ENCODE measurements around the gene CACNG6. TPM values are rescaled to one million over a fixed set of nuclear protein-coding genes. Genes with fewer than 3 reads are reported as not detected.
"Not testable (repeated sequence)": the region's sequence is repeated elsewhere in the genome, so short reads cannot be mapped to it uniquely, and the experiment has no call there.

Gene CACNG6
- total RNA-seq, 4 donors from 2014 or later, result not detected

GRCh38 chr19:53945441-53945840 is 46.0 kb upstream of the CACNG6 start:
- peaks cover 0 to 5% (median 1%) of the 10 kb centered on the region in 4 donors for H3K4me1 ChIP-seq
- no peak overlapping the region for H3K4me3 ChIP-seq
- no peak for DNase-seq (ENCODE audit: extremely low spot score)
- intact Hi-C loops (cut with DNase I), result no loop called here
- H3K27me3 ChIP-seq, result peaks cover 2 to 86% (median 29%) of the 10 kb centered on the region in 4 donors
- 23% methylated on average over 9 of the region's 9 CpGs for WGBS
- TF ChIP-seq POLR2A (IDR thresholded peaks at IDR 0.05; ENCODE audit: low read depth) (no peak), CTCF (IDR thresholded peaks at IDR 0.05) (no peak), POLR2AphosphoS5 (IDR thresholded peaks at IDR 0.05) (no peak)
- H3K9me3 ChIP-seq, result no peaks in the 10 kb centered on the region
- H3K27ac ChIP-seq (replicated peaks in 1 of 4), result no peak overlapping the region
- no peaks in the 10 kb centered on the region for H3K36me3 ChIP-seq

GRCh38 chr19:53945998-53946397 is 45.4 kb upstream of the CACNG6 start:
- Histone ChIP-seq H3K4me1 (peaks cover 0 to 5% (median 1%) of the 10 kb centered on the region in 4 donors), H3K4me3 (no peak overlapping the region), H3K27ac (replicated peaks in 1 of 4) (no peak overlapping the region), H3K36me3 (no peaks in the 10 kb centered on the region), H3K9me3 (no peaks in the 10 kb centered on the region), H3K27me3 (peaks cover 2 to 85% (median 28%) of the 10 kb centered on the region in 4 donors)
- WGBS, result 99% methylated on average over 2 of the region's 2 CpGs
- TF ChIP-seq POLR2A (IDR thresholded peaks at IDR 0.05; ENCODE audit: low read depth), result no peak
- no peak for TF ChIP-seq CTCF (IDR thresholded peaks at IDR 0.05)
- TF ChIP-seq EP300 (IDR thresholded peaks at IDR 0.05), result no peak
- TF ChIP-seq POLR2AphosphoS5 (IDR thresholded peaks at IDR 0.05), result no peak
- DNase-seq (ENCODE audit: extremely low spot score), result no peak
- intact Hi-C loops (cut with DNase I), result no loop called here

GRCh38 chr19:53947624-53948023 is 43.8 kb upstream of the CACNG6 start:
- no peaks in the 10 kb centered on the region for H3K9me3 ChIP-seq
- peaks cover under 1 to 85% (median 16%) of the 10 kb centered on the region in 4 donors for H3K27me3 ChIP-seq
- 65% methylated on average over 5 of the region's 5 CpGs for WGBS
- DNase-seq (ENCODE audit: extremely low spot score), result no peak
- no peak overlapping the region for H3K27ac ChIP-seq (replicated peaks in 1 of 4)
- no peaks in the 10 kb centered on the region for H3K4me1 ChIP-seq
- intact Hi-C loops (cut with DNase I), result no loop called here
- H3K36me3 ChIP-seq, result no peaks in the 10 kb centered on the region
- H3K4me3 ChIP-seq, result no peak overlapping the region
- TF ChIP-seq POLR2AphosphoS5 (IDR thresholded peaks at IDR 0.05), result no peak
- TF ChIP-seq CTCF (IDR thresholded peaks at IDR 0.05), result no peak
- no peak for TF ChIP-seq EP300 (IDR thresholded peaks at IDR 0.05)
- TF ChIP-seq POLR2A (IDR thresholded peaks at IDR 0.05; ENCODE audit: low read depth), result no peak

GRCh38 chr19:53948611-53949010 is 42.8 kb upstream of the CACNG6 start:
- WGBS, result 88% methylated on average over 5 of the region's 5 CpGs
- peaks cover 0 to 85% (median 9%) of the 10 kb centered on the region in 4 donors for H3K27me3 ChIP-seq
- H3K27ac ChIP-seq (replicated peaks in 1 of 4); H3K36me3 ChIP-seq; intact Hi-C loops (cut with DNase I); DNase-seq (ENCODE audit: extremely low spot score); H3K4me3 ChIP-seq; H3K9me3 ChIP-seq; H3K4me1 ChIP-seq: not testable (repeated sequence)

- no peak for DNase-seq (ENCODE audit: extremely low spot score)
- peaks cover 0 to 95% (median 6%) of the 10 kb centered on the region in 4 donors for H3K27me3 ChIP-seq
- intact Hi-C loops (cut with DNase I), result no loop called here
- 41% methylated on average over 6 of the region's 11 CpGs for WGBS
- H3K4me3 ChIP-seq, result no peak overlapping the region
- no peaks in the 10 kb centered on the region for H3K4me1 ChIP-seq
- TF ChIP-seq POLR2A (IDR thresholded peaks at IDR 0.05; ENCODE audit: low read depth), result no peak
- TF ChIP-seq CTCF (IDR thresholded peaks at IDR 0.05), result no peak
- TF ChIP-seq EP300 (IDR thresholded peaks at IDR 0.05), result no peak
- no peak for TF ChIP-seq POLR2AphosphoS5 (IDR thresholded peaks at IDR 0.05)
- H3K27ac ChIP-seq (replicated peaks in 1 of 4), result no peak overlapping the region
- no peaks in the 10 kb centered on the region for H3K9me3 ChIP-seq
- no peaks in the 10 kb centered on the region for H3K36me3 ChIP-seq
Measured at GRCh38 chr19:53951436-53951835, 40.0 kb upstream of the CACNG6 start.
